Panc1 (cell line): ENCODE results near the gene OR52N1. TPM values are rescaled to one million over a fixed set of nuclear protein-coding genes. Genes with fewer than 3 reads are reported as not detected.

Experiments used
- ATAC-seq: fragments of 200-7000 bp; cut with Tn5 transposase; 2 replicates; pipeline ENCODE4 v1.9.1; 2020; ENCODE audit warnings: mild to moderate bottlenecking, moderate library complexity
- BruUV-seq: library from RNA; stranded (reverse); fragments of 400-500 nt; replicated peaks from 2 replicates; lab custom pipeline; 2021; lab: Mats Ljungman, UMichigan
- CTCF ChIA-PET: fragments of 300-600 bp; sonication (Branson Sonifier 250); formaldehyde crosslinking; loops from one replicate; lab custom pipeline; 2022; ENCODE audit warnings: antibody characterized with exemption; lab: Charles Lee
- POLR2A ChIA-PET: fragments of 300-600 bp; sonication (Branson Sonifier 250); formaldehyde crosslinking; loops from one replicate; lab custom pipeline; 2022; ENCODE audit warnings: antibody characterized with exemption; lab: Charles Lee
- DNase-seq: peaks from one replicate; pipeline ENCODE4 v3.0.0-alpha.2; 2010; ENCODE audit warnings: low read depth, low spot score
- H3K27ac ChIP-seq: 2 replicates; pipeline ENCODE4 v1.5.1; 2011; ENCODE audit warnings: mild to moderate bottlenecking, low read length, inconsistent platforms
- H3K27me3 ChIP-seq: fragments of 200-500 bp; sonication (Bioruptor generic); 2 replicates; pipeline ENCODE4 v1.6.0; 2014; ENCODE audit warnings: low read length, inconsistent platforms; ENCODE audit not compliant: control insufficient read depth, insufficient read depth
- H3K36me3 ChIP-seq: fragments of 200-500 bp; sonication (Bioruptor generic); 2 replicates; pipeline ENCODE4 v1.5.1; 2014; ENCODE audit warnings: inconsistent platforms, mild to moderate bottlenecking, low read length, moderate library complexity; ENCODE audit not compliant: control insufficient read depth, insufficient read depth
- H3K4me1 ChIP-seq: 2 replicates; pipeline ENCODE4 v1.5.1; 2011; ENCODE audit warnings: inconsistent platforms, mild to moderate bottlenecking, low read length, moderate library complexity; ENCODE audit not compliant: control insufficient read depth, insufficient read depth
- H3K4me3 ChIP-seq, 2 experiments: 2 replicates each; pipeline ENCODE4 v1.5.1; 2011 to 2012; ENCODE audit warnings: low read depth in 2 of 2, low read length in 2 of 2, mild to moderate bottlenecking in 2 of 2, inconsistent platforms in 1 of 2, moderate library complexity in 1 of 2
- H3K9me3 ChIP-seq: fragments of 200-500 bp; sonication (Bioruptor generic); 2 replicates; pipeline ENCODE4 v1.5.1; 2014; ENCODE audit warnings: low read depth, mild to moderate bottlenecking, inconsistent platforms, low read length, moderate library complexity; ENCODE audit not compliant: control insufficient read depth, insufficient read depth
- CTCF ChIP-seq: fragments of 450-650 bp; IDR thresholded peaks from 2 replicates; pipeline ENCODE4 v1.5.1; 2017; ENCODE audit warnings: mild to moderate bottlenecking
- POLR2AphosphoS5 ChIP-seq: IDR thresholded peaks from 2 replicates; pipeline ENCODE4 v1.6.1; 2012; ENCODE audit warnings: mild to moderate bottlenecking, low read depth, low read length, moderate library complexity
- SIN3A ChIP-seq: IDR thresholded peaks from 2 replicates; pipeline ENCODE4 v1.6.1; 2012; ENCODE audit warnings: low read depth, mild to moderate bottlenecking, low read length, moderate library complexity, borderline replicate concordance; ENCODE audit not compliant: insufficient read depth
- TCF7L2 ChIP-seq: IDR thresholded peaks from 2 replicates; pipeline ENCODE4 v1.6.1; 2011; ENCODE audit warnings: mild to moderate bottlenecking, low read depth, low read length, inconsistent platforms
- in situ Hi-C: cut with HindIII; loops from 2 replicates; pipeline ENCODE4 v1.10.0; 2016; ENCODE audit warnings: low sequenced_read_pairs, low pct_unique_long_range_greater_than_20kb
- intact Hi-C: fragments of 100-400 bp; cut with micrococcal nuclease; formaldehyde crosslinking; loops from one replicate; pipeline ENCODE4 v1.10.0; 2022; ENCODE audit not compliant: unreplicated experiment
- total RNA-seq: library from RNA; stranded (reverse); gene quantifications from one replicate; pipeline ENCODE4 v1.2.1, GENCODE V29; 2021; ENCODE audit not compliant: unreplicated experiment
- TF ChIP-seq, protein P1 (sequence below), 2 experiments: IDR thresholded peaks; 2 replicates each; pipeline ENCODE4 v1.6.1; 2011 to 2012; ENCODE audit warnings: low read depth in 2 of 2, control low read depth in 1 of 2, low read length in 1 of 2, mild to moderate bottlenecking in 1 of 2, moderate library complexity in 1 of 2; ENCODE audit not compliant: insufficient read depth in 1 of 2

The OR52N1 gene
- total RNA-seq, 1 experiment from 2014 or later, result not detected

GRCh38 chr11:5746614-5747013, 44.5 kb downstream of the OR52N1 start:
- BruUV-seq, result no TSS peak
- H3K27me3 ChIP-seq, result peaks cover 2% of the 10 kb centered on the region; the same call in 1 of the 2 replicates
- ChIA-PET POLR2A (no interaction called here), CTCF (no interaction called here)
- no peak for DNase-seq
- no peak overlapping the region for H3K27ac ChIP-seq
- in situ Hi-C loops (no loop called here), intact Hi-C loops (no loop called here)
- no peaks in the 10 kb centered on the region for H3K9me3 ChIP-seq
- H3K4me1 ChIP-seq, result no peaks in the 10 kb centered on the region
- ATAC-seq, result no peak
- no peak overlapping the region for H3K4me3 ChIP-seq
- no peak for TF ChIP-seq SIN3A
- TF ChIP-seq TCF7L2, result no peak
- TF ChIP-seq, protein P1, sequence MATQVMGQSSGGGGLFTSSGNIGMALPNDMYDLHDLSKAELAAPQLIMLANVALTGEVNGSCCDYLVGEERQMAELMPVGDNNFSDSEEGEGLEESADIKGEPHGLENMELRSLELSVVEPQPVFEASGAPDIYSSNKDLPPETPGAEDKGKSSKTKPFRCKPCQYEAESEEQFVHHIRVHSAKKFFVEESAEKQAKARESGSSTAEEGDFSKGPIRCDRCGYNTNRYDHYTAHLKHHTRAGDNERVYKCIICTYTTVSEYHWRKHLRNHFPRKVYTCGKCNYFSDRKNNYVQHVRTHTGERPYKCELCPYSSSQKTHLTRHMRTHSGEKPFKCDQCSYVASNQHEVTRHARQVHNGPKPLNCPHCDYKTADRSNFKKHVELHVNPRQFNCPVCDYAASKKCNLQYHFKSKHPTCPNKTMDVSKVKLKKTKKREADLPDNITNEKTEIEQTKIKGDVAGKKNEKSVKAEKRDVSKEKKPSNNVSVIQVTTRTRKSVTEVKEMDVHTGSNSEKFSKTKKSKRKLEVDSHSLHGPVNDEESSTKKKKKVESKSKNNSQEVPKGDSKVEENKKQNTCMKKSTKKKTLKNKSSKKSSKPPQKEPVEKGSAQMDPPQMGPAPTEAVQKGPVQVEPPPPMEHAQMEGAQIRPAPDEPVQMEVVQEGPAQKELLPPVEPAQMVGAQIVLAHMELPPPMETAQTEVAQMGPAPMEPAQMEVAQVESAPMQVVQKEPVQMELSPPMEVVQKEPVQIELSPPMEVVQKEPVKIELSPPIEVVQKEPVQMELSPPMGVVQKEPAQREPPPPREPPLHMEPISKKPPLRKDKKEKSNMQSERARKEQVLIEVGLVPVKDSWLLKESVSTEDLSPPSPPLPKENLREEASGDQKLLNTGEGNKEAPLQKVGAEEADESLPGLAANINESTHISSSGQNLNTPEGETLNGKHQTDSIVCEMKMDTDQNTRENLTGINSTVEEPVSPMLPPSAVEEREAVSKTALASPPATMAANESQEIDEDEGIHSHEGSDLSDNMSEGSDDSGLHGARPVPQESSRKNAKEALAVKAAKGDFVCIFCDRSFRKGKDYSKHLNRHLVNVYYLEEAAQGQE (IDR thresholded peaks at IDR 0.05; ENCODE audit: insufficient read depth in 1 of 2, low read depth in 2 of 2, low read length in 1 of 2), result no peak
- TF ChIP-seq CTCF, result no peak
- no peak for TF ChIP-seq POLR2AphosphoS5
- no peaks in the 10 kb centered on the region for H3K36me3 ChIP-seq

- Histone ChIP-seq H3K36me3 (no peaks in the 10 kb centered on the region), H3K27me3 (peaks cover 4% of the 10 kb centered on the region; the same call in 1 of the 2 replicates), H3K4me1 (no peaks in the 10 kb centered on the region), H3K9me3 (no peaks in the 10 kb centered on the region), H3K27ac (no peak overlapping the region), H3K4me3 (no peak overlapping the region)
- POLR2A ChIA-PET, result no interaction called here
- no peak for TF ChIP-seq SIN3A
- TF ChIP-seq POLR2AphosphoS5, result no peak
- TF ChIP-seq, protein P1 (IDR thresholded peaks at IDR 0.05; ENCODE audit: insufficient read depth in 1 of 2, low read depth in 2 of 2, low read length in 1 of 2), result no peak
- TF ChIP-seq CTCF, result no peak
- TF ChIP-seq TCF7L2, result no peak
- ATAC-seq, result no peak
- BruUV-seq, result no TSS peak
- no peak for DNase-seq
- CTCF ChIA-PET, result no interaction called here
- in situ Hi-C loops, result no loop called here
- intact Hi-C loops, result no loop called here
Observed at GRCh38 chr11:5738431-5738830, 52.6 kb downstream of the OR52N1 start.
